GM19452 (cell line): ENCODE measurements around the gene IFTAP.

Experiments used
- ATAC-seq: cut with Tn5 transposase; IDR thresholded peaks from one replicate; pipeline ENCODE4 v1.9.1; 2021; ENCODE audit not compliant: unreplicated experiment

Gene IFTAP

GRCh38 chr11:36703055-36703404, 108.7 kb downstream of the IFTAP start:
- peak; percentile 45 for ATAC-seq
